GM10266 (cell line): ENCODE measurements around the gene RNF223.

Source experiments
- DNase-seq: peaks from one replicate; pipeline ENCODE4 v3.0.0; 2012; ENCODE audit errors: extremely low spot score
- TF ChIP-seq, protein P1 (sequence below): IDR thresholded peaks from 2 replicates; pipeline ENCODE4 v1.5.1; 2012; ENCODE audit warnings: mild to moderate bottlenecking, low read depth; ENCODE audit not compliant: control insufficient read depth, insufficient read depth; ENCODE audit errors: missing control alignments

The RNF223 gene

DNA sequence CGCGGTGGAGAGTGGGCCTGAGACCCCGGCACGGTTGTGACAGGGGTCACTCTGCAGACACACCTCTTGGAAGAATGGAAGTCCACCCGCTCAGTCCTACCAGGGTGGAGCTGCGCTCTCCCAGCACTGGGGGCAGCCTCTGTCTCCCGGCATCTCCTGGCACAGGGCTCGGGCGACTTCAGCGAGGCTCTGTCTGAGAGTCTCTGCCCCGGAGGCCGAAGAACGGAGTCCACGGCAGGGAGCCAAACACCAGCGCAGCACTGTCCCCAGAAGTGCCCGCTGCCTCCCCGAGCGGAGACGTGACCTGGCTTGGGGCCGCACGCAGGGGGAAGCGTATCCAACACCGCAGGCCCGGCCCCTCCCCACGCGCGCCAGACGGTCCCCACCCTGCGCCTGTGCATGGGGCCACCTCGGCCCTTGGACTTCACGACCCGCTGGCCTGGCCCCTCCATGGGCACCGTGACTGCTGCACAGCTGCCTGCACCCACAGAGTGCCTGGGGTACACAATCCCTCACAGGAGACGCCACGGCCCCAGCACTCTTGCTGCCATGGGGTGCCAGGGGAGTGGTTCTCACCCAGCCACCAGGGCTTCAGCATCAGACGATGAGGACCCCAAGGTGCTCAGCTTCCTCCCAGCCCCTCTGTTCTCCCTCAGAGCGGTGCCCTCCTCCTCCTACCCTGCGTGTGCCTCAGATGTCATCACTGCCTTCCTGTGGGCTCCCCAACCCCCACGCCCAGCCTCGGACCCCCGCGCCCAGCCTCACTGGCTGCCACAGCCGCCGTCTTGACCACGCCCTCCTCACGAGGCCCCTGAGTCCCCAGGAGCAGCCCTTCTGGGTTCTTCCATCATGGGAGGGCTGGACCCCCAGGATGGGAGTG is 14.9 kb upstream of the RNF223 start:
- TF ChIP-seq, protein P1, sequence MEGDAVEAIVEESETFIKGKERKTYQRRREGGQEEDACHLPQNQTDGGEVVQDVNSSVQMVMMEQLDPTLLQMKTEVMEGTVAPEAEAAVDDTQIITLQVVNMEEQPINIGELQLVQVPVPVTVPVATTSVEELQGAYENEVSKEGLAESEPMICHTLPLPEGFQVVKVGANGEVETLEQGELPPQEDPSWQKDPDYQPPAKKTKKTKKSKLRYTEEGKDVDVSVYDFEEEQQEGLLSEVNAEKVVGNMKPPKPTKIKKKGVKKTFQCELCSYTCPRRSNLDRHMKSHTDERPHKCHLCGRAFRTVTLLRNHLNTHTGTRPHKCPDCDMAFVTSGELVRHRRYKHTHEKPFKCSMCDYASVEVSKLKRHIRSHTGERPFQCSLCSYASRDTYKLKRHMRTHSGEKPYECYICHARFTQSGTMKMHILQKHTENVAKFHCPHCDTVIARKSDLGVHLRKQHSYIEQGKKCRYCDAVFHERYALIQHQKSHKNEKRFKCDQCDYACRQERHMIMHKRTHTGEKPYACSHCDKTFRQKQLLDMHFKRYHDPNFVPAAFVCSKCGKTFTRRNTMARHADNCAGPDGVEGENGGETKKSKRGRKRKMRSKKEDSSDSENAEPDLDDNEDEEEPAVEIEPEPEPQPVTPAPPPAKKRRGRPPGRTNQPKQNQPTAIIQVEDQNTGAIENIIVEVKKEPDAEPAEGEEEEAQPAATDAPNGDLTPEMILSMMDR: no peak

DNA sequence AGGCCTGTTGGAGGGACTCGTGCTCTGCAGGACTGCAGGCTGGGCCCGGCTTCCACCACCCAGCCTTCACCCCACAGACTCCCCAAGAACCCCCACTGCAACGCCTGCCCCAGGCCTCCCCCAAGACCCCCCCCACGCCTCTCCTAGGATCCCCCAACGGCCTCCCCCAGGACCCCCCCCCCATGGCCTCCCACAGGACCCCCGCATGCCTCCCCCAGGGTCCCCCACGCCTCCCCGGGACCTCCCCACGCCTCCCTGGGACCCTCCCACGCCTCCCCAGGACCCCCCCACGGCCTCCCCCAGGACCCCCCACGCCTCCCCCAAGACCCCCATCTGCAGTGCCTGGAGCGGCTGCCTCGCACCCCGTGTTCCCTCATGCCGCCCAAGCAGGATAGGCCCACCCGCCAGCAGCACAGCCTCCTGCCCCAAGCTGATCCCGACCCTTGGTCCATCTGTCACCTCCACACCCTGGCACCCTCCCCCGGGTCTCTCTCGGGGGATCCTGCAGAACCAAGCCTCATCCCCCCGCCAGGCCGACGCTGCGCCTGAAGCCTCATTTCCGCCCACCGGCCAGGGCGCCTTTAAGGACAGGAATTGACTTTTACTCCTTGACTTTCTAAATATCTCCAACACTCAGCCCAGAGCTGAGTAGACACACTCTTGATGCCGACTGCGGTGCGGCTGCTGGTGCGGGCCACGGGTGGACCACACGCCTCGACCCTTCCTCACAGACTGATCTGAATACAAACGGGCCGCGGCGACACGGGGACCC is 14.1 kb upstream of the RNF223 start:
- TF ChIP-seq, protein P1: no peak
- peak; percentile 45 for DNase-seq

More for the DNA sequence above, 14.9 kb upstream of the RNF223 start:
- peak; percentile 30 for DNase-seq

DNA sequence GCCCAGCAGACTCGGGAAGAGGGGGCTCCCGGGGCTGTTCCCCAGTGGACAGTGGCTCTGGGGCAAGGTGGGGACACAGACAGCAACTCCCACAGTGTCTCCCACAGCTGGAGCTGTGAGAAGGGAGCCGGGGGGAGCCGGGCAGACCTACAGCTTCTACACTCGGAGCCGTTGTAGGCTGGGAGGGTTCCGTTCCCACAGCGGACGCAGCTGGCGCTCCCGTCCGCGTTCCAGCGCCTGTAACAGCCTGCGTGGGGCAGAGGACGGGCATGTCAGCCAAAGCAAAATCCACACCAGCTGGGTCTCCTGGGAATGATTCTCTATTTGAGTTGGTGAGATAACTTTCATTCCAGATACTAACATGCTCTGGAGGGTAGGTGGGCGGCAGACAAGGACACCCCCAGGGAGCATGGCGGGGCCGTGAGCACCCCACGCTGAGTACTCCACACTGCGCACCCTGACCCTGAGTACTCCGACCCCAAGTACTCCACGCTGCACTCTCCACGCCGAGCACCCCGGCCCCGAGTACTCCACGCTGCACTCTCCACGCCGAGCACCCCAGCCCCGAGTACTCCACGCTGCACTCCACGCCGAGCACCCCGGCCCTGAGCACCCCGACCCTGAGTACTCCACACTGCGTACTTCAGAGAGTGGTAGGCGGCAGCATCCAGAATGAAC is 13.4 kb upstream of the RNF223 start:
- DNase-seq: no peak

DNA sequence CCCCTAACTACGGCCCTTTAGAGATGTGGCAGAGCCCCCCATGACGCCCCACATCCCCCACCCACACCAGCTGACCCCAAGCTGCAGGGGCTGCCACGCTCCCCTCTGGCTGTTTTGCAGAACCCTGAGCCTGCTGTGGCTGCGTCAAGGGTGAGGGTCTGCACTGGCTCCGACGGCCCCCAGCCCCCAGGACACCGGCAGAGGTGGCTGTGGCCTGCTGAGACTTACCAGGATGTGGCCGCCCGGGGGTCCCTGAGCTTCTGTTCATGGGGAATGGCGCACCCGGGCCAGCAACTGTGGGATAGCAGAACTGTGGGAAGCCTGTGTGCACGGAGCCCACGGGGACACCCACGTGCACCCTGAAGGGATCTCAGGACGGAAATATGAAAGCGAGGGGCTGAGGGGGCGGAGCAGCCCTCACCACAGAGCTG is 12.8 kb upstream of the RNF223 start:
- DNase-seq: no peak
- TF ChIP-seq, protein P1: no peak

More for the DNA sequence above, 13.4 kb upstream of the RNF223 start:
- TF ChIP-seq, protein P1: no peak

DNA sequence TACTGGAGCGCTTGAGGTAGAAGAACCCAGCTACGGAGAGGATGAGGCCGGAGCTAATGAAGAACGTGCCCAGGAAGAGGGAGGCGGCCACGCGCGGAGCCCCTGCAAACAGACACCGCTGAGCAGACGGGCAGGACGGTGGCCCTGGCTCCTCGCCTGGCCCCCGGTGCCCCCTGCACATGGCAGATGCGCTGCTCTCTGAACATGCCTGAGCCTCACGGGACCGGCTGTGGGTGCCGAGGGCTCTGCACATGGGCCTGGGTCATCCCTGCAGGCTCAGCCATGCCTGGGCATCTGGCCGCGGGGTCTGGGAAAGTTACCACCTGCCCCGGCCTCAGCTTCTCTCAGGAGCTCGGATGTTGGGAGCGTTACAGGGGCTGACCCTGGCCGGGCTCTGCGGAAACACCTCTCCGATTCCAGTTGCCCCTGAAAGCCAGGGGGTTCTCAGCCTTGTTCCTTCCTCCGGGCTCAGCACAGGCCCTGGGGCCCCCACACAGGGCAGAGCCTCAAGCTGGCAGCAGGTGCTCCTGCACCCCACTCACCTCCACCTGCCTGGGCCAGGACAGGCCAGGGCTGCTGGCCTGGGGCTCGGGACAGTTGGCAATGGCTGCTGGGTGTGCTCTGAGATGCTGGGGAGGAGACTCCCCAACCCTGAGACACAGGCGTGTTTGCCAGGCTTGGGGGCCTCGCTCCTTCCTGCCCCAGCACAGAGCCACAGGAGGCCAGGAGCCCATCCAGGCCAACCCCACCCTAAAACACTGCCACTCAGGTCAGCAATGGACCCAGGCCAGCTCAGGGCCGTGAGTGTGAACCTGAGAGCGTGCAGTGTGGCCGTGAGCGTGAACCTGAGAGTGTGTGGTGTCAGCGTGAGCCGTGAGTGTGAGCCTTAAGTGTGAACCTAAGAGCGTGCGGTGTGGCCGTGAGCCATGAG is 12.1 kb upstream of the RNF223 start:
- TF ChIP-seq, protein P1: no peak
- DNase-seq: no peak

DNA sequence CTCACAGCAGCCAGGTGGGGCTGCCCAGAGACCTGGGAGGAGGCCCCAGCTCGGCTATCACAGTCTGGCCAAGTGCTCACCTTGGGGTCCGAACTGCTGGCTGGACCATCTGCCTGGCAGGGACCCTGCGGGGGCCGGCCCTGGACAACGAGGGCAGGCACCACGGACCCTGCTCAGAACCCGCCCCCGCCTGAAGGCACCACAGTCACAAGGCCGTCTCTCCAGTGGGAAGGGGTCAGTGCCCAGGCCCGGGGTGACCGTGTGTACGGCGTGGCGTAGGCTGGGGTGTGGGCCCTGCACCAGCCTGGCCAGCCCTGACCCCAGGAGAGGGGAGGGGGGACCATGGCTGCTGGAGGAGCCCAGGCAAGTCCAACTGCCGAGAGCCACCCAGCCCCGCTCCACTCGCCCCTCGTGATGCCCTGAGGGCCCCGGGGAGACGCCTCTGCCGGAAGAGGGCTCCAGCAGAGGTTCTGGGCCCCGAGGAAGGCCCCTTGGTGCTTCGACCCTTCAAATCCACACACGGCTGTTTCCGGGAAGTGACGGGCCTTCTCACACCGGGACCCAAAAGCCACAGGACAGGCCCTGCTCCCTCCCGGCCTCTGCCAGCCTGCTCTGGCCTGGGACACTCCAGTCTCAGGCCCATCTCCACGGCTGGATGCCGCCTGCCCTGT is 11.2 kb upstream of the RNF223 start:
- TF ChIP-seq, protein P1: no peak
- DNase-seq: no peak
